HG03095 (cell line): ENCODE data around the gene SMDT1.

Experiments
- ATAC-seq: cut with Tn5 transposase; IDR thresholded peaks from one replicate; pipeline ENCODE4 v1.9.1; 2021; ENCODE audit warnings: moderate library complexity; ENCODE audit not compliant: unreplicated experiment

The SMDT1 gene

DNA sequence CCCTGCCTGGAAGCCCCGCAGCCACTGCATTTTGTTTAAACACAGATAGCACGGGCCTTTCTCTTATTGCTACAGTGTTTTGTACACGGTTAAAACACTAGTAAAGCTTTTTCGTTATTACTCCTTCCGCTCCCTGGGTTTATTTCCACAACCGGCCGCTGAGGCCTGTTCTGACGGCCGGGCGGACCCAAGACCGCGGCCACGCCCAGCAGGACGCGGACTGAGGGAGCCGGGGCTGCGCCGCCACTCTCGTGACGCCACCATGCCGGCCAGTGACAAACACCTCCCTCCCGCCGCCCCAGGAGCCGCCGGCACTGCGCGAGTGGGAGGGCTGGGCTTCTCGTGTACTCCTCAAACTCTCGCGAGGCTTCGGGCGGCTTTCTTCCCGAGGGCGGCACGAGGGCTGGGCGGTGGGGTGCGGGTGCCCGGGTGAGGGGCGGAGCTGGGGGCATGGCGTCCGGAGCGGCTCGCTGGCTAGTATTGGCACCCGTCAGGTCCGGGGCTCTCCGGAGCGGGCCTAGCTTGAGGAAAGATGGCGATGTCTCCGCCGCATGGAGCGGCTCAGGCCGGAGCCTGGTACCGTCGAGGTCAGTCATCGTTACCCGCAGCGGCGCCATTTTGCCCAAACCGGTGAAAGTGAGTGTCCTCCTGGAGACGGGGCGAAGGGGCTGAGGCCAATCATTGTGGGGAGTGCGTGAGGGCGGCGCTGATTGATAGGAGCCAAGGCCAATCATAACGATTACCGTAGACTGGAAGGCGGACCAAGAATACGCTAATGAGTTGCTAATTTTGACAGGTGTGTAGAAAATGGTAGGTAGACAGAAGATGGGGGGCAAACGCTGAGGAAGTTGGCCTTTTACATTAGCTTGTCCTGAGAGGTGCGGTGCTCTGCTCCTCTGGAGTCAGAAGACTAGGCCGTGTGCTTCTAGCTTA, at the start of gene SMDT1:
Gene SMDT1, plus strand, starts transcription at position 382 of the 933 bp plus-strand sequence. Its CDS starts 69 bp downstream, at position 451.
- peak; percentile 80 for ATAC-seq

GRCh38 chr22:42033263-42034181, 46.0 kb upstream of the SMDT1 start:
- no peak for ATAC-seq

- no peak for ATAC-seq
Observed at GRCh38 chr22:42035256-42035655, 44.2 kb upstream of the SMDT1 start.

- ATAC-seq, result no peak
Observed at GRCh38 chr22:42039271-42039670, 40.2 kb upstream of the SMDT1 start.

DNA sequence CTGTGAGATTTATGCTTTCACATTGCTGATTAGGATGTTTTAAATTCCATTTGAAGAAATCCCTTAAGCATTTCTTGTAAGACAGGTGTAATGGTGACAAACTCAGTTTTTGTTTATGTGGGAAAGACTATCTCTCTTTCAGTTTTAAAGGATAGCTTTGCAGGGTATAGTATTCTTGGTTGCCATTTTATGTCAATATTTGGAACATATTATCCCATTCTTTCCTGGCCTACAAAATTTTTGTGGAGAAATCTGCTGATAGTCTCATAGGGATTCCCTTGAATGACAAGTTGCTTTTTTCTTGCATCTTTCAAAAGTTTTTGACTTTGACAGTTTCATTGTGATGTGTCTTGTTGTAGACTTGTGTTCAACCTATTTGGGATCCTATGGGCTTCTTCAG, 37.7 kb upstream of the SMDT1 start:
- ATAC-seq, result no peak

DNA sequence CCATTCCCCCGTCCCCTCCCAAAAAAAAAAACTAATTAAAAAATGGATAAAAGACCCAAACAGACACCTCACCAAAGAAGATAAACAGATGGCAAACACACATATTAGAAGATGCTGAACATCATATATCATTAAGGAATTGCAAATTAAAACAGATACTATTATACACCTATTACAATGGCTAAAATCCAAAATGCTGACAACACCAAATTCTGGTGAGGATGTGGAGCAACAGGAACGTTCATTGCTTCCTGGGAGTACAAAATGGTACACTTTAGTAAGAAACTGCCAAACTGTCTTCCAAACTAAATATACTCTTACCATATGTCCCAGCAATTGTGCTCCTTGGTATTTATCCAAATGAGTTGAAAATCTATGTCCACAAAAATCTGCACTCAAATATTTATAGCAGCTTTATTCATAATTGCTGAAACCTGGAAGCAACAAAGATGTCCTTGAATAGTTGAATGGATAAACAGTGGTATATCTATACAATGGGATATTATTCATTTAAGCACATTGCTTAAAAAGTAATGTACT, 28.8 kb upstream of the SMDT1 start:
- no peak for ATAC-seq

GRCh38 chr22:42052765-42053164, 26.7 kb upstream of the SMDT1 start:
- ATAC-seq, result no peak

- no peak for ATAC-seq
Observed at GRCh38 chr22:42056757-42057511, 22.6 kb upstream of the SMDT1 start.

- no peak for ATAC-seq
Observed at GRCh38 chr22:42060489-42060888, 19.0 kb upstream of the SMDT1 start.

DNA sequence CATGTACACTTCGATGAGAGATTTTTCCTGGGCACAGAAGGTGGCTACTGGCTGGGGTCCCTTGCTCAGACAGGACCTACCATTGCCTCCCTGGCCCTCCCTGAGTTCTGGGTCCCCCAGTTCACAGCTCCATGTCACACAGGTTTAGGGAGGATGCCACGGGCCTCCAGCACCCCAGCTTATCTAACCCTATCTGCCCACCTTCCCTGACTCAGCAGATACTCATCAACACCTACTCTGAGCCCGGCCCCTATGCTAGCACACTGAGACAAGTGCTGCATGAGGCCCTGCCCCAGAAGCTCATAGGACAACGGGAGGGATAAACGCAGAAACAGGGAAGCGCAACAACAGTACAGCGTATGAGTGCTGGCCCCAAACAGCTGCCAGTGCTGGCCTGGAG, 18.5 kb upstream of the SMDT1 start:
- no peak for ATAC-seq

DNA sequence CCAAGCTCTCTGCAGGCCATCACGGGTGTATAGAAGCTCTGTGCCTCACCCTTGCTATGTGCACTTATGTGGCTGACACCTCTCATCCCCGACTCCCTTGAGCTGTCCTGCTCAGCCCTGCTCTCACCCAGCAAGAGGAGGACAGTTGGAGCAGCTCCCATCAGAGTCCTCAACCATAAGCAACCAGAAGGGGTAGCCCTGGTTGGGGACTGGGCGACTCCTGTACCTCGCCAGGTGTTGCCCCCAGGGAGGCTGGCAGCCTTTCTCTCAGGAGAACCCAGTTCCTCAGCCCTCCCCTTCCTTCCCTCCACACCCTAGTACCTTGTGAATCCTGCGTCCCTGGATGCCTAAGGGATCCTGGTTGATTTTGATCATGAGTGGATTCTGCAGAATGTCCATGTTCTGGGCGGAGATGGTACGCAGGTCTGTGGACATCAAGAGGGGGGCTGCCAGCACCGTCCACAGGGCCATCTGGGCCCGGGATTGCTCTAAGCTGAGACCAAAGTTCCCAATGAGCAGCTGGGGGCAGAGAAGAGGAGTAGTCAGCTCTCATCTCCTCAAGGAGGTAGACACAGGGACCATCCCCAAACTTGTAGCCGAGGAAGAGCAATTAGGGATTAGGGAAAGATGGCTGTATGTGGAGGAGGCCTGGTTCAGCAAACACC, 16.9 kb upstream of the SMDT1 start:
- ATAC-seq, result no peak

DNA sequence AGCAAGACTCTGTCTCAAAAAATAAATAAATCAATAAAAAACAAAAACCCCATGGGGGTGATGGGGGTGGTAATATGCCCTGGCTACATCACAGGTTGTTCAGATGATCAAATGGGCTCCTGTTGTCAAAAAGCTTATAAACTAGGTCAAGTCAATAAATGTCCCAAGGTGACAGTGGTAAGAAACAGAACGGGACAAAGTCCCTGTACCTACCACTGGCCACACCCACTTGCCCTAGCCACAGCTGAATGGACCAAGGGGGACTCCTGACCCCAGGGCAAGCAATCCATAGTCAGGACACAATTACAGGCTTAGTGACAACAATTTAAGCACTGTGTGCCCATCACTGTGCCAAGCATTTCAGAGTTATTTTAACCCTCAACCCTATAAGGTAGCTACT, 14.9 kb upstream of the SMDT1 start:
- ATAC-seq, result no peak

DNA sequence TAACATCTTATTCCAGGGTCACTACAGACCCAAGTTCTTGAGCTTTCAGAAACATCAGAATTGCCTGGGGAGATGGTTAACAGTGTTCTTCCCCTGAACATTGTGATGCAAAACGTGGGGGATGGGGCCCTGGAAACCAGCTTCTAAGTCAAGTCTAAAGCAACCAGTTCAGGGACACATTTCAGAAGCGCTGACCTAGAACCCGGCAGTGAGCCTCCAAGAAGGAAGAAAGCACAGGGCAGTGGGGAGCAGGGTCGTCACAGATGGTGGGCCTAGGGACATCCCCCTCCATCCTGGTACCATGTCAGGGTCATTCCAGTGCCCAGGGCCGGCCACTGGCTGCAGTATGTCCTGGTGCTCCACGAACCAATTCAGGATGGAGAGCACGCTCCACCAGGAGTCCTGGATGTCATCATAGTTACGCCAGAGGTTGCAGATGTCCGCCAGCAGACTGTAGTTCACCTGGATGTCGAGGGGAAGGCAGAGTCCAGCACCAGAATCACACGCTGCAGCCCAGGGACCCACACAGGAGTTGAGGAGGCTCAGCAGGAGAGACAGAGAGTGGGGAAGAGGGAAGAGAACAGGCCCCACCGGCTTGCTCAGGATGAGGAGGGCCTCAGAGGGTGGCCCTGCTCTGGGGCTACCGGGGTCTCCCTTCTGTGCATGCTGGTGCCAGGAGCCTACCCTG, 13.9 kb upstream of the SMDT1 start:
- ATAC-seq, result no peak

DNA sequence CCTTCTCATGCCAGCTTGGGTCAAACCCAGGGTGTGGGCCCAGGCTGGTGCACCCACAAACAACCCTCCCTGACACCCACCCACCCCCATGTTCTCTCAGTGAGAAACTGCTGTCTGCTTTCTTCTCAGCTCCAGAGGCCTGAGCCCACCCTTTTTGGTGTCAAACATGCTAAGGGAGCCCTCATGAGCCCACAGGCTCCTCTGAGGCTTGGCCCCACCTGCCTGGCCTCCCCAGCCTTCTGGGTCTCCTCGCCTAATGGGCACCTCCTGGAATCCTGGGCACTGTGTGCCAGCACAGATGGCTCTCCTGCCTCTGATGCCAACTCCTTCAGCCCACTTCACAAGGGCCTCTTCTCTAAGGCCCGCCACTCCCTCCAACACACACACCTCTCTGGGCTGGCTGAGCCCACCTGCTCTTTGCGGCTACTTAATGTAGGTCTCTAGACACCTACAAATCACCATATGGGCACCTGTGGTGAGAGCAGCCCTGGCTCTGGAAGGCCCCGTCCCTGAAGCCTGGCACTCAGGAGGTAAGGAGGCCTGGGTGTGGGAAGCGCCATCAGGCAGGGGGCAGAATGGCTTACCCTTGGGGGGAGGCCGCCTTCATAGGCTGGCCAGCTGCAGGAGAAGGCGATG, 13.3 kb upstream of the SMDT1 start:
- no peak for ATAC-seq

DNA sequence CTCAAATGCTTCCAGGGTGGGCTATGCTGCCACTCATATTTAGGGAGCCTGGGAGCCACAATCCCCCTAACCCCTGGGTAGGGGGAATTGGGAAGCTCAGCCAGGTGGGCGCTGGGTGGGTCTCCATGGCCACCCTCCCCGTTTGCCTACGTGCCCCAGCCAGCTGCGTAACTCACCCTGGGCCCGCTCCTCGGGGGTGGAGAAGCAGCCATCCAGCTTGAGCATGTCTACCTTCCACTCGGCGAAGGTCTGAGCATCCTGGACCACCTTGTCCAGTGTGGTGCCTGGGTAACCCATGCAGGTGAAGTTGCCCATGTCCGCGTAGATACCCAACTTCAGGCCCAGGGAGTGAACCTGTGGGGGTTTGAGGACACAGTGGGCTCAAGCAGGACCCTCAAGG, 12.6 kb upstream of the SMDT1 start:
- ATAC-seq, result no peak

- no peak for ATAC-seq
Observed at GRCh38 chr22:42067671-42068251, 11.7 kb upstream of the SMDT1 start.

GRCh38 chr22:42068291-42068690, 11.2 kb upstream of the SMDT1 start:
- no peak for ATAC-seq

DNA sequence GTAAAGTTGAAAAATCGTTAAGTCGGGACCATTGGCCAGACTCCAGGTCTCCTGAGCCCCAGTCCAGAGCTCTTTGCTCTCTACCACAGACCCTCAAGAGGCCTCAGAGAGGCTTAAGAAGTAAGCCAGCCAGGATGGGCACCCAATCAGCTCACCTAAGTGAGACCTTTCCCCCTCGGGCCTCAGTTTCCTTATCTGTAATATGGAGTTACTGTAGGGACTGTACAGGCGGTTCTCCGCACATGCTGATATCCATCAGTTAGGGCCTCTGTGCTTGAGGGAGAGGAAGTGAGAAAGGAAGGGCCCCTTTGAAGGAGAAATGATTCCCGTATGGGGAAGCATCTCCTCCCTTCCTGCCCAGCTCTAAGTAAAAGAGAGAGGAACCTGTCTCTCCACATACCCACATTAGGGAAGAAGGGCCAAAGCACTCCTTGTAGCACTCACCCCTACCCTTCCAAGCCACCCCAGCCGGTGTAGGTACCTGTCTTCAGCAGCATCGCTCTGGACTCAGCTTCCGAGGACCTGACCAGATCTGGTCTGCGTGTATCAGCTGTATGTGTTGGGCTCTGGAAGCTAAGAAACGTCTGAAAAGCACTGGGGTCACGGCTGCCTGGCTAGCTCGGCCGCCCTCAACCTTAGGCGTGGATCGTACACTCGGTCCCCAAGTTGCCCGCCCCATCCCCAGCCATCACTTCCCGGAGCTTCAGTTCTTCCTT, 9.5 kb upstream of the SMDT1 start:
- ATAC-seq, result peak; percentile 15
